ENCODE results near the gene LRRC45.

DNA sequence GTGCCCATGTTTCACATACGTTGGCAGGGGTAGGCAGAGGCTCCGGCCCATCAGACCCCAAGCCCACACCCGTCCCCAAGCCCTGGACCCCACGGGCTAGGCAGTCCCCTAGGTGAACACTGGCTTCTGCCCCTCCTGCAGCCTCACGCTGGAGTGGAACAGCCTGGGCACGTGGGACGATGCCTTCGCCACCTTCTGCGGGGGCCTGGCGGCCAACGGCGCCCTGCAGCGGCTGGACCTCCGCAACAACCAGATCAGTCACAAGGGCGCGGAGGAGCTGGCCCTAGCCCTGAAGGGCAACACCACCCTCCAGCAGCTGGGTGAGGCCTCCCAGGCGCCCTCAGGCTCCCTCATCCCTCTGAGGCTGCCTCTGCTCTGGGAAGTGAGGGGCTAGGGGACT is 1.8 kb downstream of the LRRC45 start:
- TF ChIP-seq EZH2 (IDR thresholded peaks at IDR 0.05; ENCODE audit: borderline replicate concordance, low read depth, low read length, poor library complexity, severe bottlenecking) (no peak), CTCF (conservative IDR thresholded peaks at IDR 0.05; ENCODE audit: low read depth, low read length) (no peak)
